ENCODE results near the gene IL1RL1.

DNA sequence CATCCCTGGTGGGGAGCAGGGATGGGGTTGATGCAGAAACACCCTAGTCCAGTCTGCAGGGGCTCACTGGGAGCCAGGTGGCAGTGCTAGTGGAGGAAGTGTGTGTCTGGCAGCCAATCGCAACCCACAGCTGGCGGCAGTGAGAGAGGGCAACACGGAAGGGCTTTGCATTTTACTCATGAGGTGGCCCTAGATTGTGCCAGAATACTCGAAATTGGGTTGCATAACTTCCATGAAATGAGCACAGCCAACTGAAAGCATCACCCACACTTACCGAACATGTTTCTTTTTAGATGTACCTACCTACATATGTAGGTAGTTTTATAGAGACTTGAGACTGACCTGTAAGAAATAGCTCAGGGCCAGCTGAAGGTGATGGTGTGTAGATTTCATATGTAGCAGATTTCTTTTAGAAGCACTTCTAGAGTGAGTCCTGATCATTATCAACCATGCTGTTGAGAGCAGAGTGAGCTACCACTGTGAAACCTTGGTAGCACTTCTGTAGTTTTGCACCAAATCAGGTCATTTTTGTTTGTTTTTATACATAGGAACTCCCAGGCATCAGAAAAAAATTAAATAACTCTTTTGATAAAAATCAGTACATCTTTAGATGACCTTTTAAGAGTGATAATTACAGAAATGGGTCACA lies 57.2 kb downstream of the IL1RL1 start:
- TF ChIP-seq, protein P1, sequence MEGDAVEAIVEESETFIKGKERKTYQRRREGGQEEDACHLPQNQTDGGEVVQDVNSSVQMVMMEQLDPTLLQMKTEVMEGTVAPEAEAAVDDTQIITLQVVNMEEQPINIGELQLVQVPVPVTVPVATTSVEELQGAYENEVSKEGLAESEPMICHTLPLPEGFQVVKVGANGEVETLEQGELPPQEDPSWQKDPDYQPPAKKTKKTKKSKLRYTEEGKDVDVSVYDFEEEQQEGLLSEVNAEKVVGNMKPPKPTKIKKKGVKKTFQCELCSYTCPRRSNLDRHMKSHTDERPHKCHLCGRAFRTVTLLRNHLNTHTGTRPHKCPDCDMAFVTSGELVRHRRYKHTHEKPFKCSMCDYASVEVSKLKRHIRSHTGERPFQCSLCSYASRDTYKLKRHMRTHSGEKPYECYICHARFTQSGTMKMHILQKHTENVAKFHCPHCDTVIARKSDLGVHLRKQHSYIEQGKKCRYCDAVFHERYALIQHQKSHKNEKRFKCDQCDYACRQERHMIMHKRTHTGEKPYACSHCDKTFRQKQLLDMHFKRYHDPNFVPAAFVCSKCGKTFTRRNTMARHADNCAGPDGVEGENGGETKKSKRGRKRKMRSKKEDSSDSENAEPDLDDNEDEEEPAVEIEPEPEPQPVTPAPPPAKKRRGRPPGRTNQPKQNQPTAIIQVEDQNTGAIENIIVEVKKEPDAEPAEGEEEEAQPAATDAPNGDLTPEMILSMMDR (IDR thresholded peaks at IDR 0.05), result no peak
- no peak for TF ChIP-seq POLR2A (IDR thresholded peaks at IDR 0.05)

Measured in Peyer's patch (tissue), 4 donors.